HepG2 (cell line): Measurements from ENCODE around the gene ACTN2.

Experiments
- ATF7-NPFF ChIP-seq: sonication (generic); formaldehyde crosslinking; IDR thresholded peaks from 2 replicates; pipeline ENCODE4 v1.8.1; 2023; ENCODE audit warnings: mild to moderate bottlenecking, low read depth, missing genetic modification reagents, moderate library complexity
- CAMTA2 ChIP-seq: sonication (generic); formaldehyde crosslinking; IDR thresholded peaks from 2 replicates; pipeline ENCODE4 v1.4.0; 2020; ENCODE audit warnings: mild to moderate bottlenecking, missing genetic modification reagents, borderline replicate concordance
- CREB1 ChIP-seq, 2 experiments: fragments of 450-650 bp in 1 of 2; IDR thresholded peaks; 2 replicates each; pipeline ENCODE4 v1.6.1; 2016 to 2017; ENCODE audit warnings: control low read depth in 1 of 2, mild to moderate bottlenecking in 1 of 2, missing compliant biosample characterization in 1 of 2, missing genetic modification characterization in 1 of 2
- CTCF ChIP-seq: sonication (generic); formaldehyde crosslinking; IDR thresholded peaks from 2 replicates; pipeline ENCODE4 v1.5.0; 2020; ENCODE audit warnings: mild to moderate bottlenecking, missing genetic modification reagents, moderate library complexity
- ETS1 ChIP-seq: sonication (generic); formaldehyde crosslinking; IDR thresholded peaks from 2 replicates; pipeline ENCODE4 v1.4.0; 2020; ENCODE audit warnings: missing genetic modification reagents
- HDAC2 ChIP-seq: sonication (generic); formaldehyde crosslinking; IDR thresholded peaks from 2 replicates; pipeline ENCODE4 v1.4.0; 2020; ENCODE audit warnings: missing genetic modification reagents
- JUN ChIP-seq: sonication (generic); formaldehyde crosslinking; IDR thresholded peaks from 2 replicates; pipeline ENCODE4 v1.4.0; 2020; ENCODE audit warnings: mild to moderate bottlenecking, missing genetic modification reagents
- KLF12 ChIP-seq: sonication (generic); formaldehyde crosslinking; IDR thresholded peaks from 2 replicates; pipeline ENCODE4 v1.4.0; 2020; ENCODE audit warnings: missing genetic modification reagents, borderline replicate concordance
- ZNF768 ChIP-seq: sonication (generic); formaldehyde crosslinking; IDR thresholded peaks from 2 replicates; pipeline ENCODE4 v1.4.0; 2020; ENCODE audit warnings: missing genetic modification reagents
- ZNF841 ChIP-seq: sonication (generic); formaldehyde crosslinking; IDR thresholded peaks from 2 replicates; pipeline ENCODE4 v1.8.1; 2023; ENCODE audit warnings: missing genetic modification reagents, borderline replicate concordance
- TF ChIP-seq, protein P1 (sequence below): sonication (generic); formaldehyde crosslinking; IDR thresholded peaks from 2 replicates; pipeline ENCODE4 v1.8.1; 2023; ENCODE audit warnings: missing genetic modification reagents, inconsistent platforms, borderline replicate concordance

DNA sequence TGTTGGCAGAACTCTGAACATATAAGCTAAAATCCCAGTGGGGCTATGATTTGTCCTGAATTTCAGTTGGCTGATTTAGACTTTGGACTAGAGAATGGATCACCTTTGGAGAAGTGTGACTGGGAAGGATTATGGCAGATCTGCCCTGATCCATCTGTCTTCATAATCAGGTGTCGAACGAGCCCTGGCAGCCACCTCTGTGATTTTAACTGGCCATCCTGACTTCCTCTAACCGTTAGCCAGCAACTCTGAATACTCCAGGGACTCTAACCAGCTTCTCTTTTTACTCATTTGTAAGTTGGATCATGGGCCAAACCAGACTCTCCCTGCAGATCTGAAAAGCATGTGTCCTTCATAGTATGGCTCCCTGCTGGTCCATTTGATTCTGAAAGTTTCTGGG lies 32.0 kb downstream of the ACTN2 start:
- TF ChIP-seq CREB1 (IDR thresholded peaks at IDR 0.05) (no peak), CREB1 (CRISPR knock-in tag; IDR thresholded peaks at IDR 0.05) (no peak), KLF12 (CRISPR knock-in tag) (no peak), CTCF (CRISPR knock-in tag) (no peak), ZNF841 (CRISPR knock-in tag) (no peak), CAMTA2 (CRISPR knock-in tag) (no peak), ETS1 (CRISPR knock-in tag) (no peak), JUN (no peak), HDAC2 (CRISPR knock-in tag) (no peak), ATF7-NPFF (no peak), ZNF768 (CRISPR knock-in tag) (no peak)
- TF ChIP-seq, protein P1, sequence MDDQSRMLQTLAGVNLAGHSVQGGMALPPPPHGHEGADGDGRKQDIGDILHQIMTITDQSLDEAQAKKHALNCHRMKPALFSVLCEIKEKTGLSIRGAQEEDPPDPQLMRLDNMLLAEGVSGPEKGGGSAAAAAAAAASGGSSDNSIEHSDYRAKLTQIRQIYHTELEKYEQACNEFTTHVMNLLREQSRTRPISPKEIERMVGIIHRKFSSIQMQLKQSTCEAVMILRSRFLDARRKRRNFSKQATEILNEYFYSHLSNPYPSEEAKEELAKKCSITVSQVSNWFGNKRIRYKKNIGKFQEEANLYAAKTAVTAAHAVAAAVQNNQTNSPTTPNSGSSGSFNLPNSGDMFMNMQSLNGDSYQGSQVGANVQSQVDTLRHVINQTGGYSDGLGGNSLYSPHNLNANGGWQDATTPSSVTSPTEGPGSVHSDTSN (CRISPR knock-in tag), result no peak
